ENCODE data around the gene TMEM190. TPM values are rescaled to one million over a fixed set of nuclear protein-coding genes. Genes with fewer than 3 reads are reported as not detected.

Gene TMEM190
- total RNA-seq, 4 donors from 2014 or later, result not detected

DNA sequence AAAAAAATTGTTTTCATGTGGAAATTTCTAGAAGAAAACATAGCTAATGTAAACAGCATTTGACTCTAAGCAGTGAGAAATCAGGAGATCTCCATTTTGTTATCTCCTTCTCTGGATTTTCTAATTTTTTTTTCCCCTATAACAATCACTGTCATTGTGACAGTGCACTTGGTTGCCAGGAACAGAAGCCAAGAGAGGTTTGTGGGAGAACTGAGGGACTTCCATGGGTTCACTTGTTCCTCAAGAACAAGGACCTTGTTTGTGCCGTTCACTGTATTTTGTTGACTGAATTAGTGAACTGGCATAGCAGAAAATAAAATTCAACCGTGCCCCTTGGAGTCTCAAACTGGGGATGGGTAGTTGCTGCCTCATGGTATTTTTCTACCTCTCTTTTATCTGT, 49.4 kb downstream of the TMEM190 start:
- DNase-seq, result no peak
- intact Hi-C loops (cut with DNase I), result loop anchor here (10.0 kb wide), 1 partner anchor 121 kb away; no protein-coding TSS in a partner anchor
- no peak for TF ChIP-seq POLR2A (IDR thresholded peaks at IDR 0.05)
- TF ChIP-seq, protein P1, sequence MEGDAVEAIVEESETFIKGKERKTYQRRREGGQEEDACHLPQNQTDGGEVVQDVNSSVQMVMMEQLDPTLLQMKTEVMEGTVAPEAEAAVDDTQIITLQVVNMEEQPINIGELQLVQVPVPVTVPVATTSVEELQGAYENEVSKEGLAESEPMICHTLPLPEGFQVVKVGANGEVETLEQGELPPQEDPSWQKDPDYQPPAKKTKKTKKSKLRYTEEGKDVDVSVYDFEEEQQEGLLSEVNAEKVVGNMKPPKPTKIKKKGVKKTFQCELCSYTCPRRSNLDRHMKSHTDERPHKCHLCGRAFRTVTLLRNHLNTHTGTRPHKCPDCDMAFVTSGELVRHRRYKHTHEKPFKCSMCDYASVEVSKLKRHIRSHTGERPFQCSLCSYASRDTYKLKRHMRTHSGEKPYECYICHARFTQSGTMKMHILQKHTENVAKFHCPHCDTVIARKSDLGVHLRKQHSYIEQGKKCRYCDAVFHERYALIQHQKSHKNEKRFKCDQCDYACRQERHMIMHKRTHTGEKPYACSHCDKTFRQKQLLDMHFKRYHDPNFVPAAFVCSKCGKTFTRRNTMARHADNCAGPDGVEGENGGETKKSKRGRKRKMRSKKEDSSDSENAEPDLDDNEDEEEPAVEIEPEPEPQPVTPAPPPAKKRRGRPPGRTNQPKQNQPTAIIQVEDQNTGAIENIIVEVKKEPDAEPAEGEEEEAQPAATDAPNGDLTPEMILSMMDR (IDR thresholded peaks at IDR 0.05), result no peak
- no peak overlapping the region for H3K4me3 ChIP-seq (replicated peaks in 1 of 3)
- H3K9me3 ChIP-seq, result no peaks in the 10 kb centered on the region
- no peak overlapping the region for H3K27ac ChIP-seq
- WGBS, 2 donors, result 67 to 75% methylated on average over 2 of the region's 2 CpGs
- H3K36me3 ChIP-seq, result no peaks in the 10 kb centered on the region
- H3K27me3 ChIP-seq, result no peaks in the 10 kb centered on the region
- no peaks in the 10 kb centered on the region for H3K4me1 ChIP-seq

Other genes starting within 250 kb of the TMEM190 start
- gene TNNT1, start 227.6 kb upstream of the TMEM190 start, total RNA-seq, result not detected
- not detected for gene TNNI3, start 219.1 kb upstream of the TMEM190 start, total RNA-seq
- 1 to 10 TPM; 3.3 to 9.1 (median 5.5) TPM for gene DNAAF3, start 210.2 kb upstream of the TMEM190 start, total RNA-seq
- gene SYT5, start 196.5 kb upstream of the TMEM190 start, total RNA-seq, result not detected
- 1 to 10 TPM in 1 of 4 donors, under 1 TPM in 2, not detected in 1; 0.11 to 2.6 (median 0.54) TPM for gene PTPRH, start 167.3 kb upstream of the TMEM190 start, total RNA-seq
- 1 to 10 TPM; 1.6 to 5.8 (median 2.9) TPM for gene TMEM86B, start 148.1 kb upstream of the TMEM190 start, total RNA-seq
- 10 to 100 TPM; 26.1 to 99.8 (median 54.2) TPM for gene PPP6R1, start 117.8 kb upstream of the TMEM190 start, total RNA-seq
- gene HSPBP1, start 96.7 kb upstream of the TMEM190 start, total RNA-seq, result 10 to 100 TPM; 24.2 to 48.4 (median 31.2) TPM
- gene BRSK1, start 92.8 kb upstream of the TMEM190 start, total RNA-seq, result 1 to 10 TPM in 1 of 4 donors, under 1 TPM in 1, not detected in 2; 0.83 to 1.2 TPM
- 1 to 10 TPM in 1 of 4 donors, not detected in 3; 1.3 TPM for gene TMEM150B, start 51.5 kb upstream of the TMEM190 start, total RNA-seq
- gene KMT5C, start 37.0 kb upstream of the TMEM190 start, total RNA-seq, result 10 to 100 TPM in 3 of 4 donors, 1 to 10 TPM in 1; 7.5 to 22.0 (median 15.4) TPM
- gene COX6B2, start 22.1 kb upstream of the TMEM190 start, total RNA-seq, result under 1 TPM in 1 of 4 donors, not detected in 3; 0.94 TPM
- gene GARIN5B, start 13.6 kb upstream of the TMEM190 start, total RNA-seq, result not detected
- not detected for gene IL11, start 6.4 kb upstream of the TMEM190 start, total RNA-seq
- 10 to 100 TPM in 3 of 4 donors, 1 to 10 TPM in 1; 6.3 to 73.5 (median 31.2) TPM for gene TMEM238, start 7.5 kb downstream of the TMEM190 start, total RNA-seq
- 100 to 1,000 TPM; 156 to 404 (median 205) TPM for gene RPL28, start 9.1 kb downstream of the TMEM190 start, total RNA-seq
- 10 to 100 TPM in 2 of 4 donors, 1 to 10 TPM in 2; 5.7 to 13.3 (median 9.8) TPM for gene UBE2S, start 31.0 kb downstream of the TMEM190 start, total RNA-seq
- gene SHISA7, start 66.5 kb downstream of the TMEM190 start, total RNA-seq, result not detected
- gene ISOC2, start 84.8 kb downstream of the TMEM190 start, total RNA-seq, result 100 to 1,000 TPM in 2 of 4 donors, 10 to 100 TPM in 2; 52.1 to 178 (median 100) TPM
- gene C19orf85, start 87.9 kb downstream of the TMEM190 start, total RNA-seq, result not detected
- 10 to 100 TPM in 2 of 4 donors, 1 to 10 TPM in 2; 2.1 to 12.0 (median 6.5) TPM for gene ZNF628, start 99.8 kb downstream of the TMEM190 start, total RNA-seq
- gene NAT14, start 108.4 kb downstream of the TMEM190 start, total RNA-seq, result 10 to 100 TPM in 2 of 4 donors, 1 to 10 TPM in 2; 5.1 to 28.3 (median 12.2) TPM
- gene SSC5D, start 111.6 kb downstream of the TMEM190 start, total RNA-seq, result 1 to 10 TPM; 1.7 to 2.9 (median 2.2) TPM
- gene SBK2, start 160.3 kb downstream of the TMEM190 start, total RNA-seq, result not detected
- 10 to 100 TPM in 1 of 4 donors, under 1 TPM in 1, not detected in 2; 0.94 to 14.8 TPM for gene SBK3, start 168.7 kb downstream of the TMEM190 start, total RNA-seq
- 1 to 10 TPM; 4.0 to 7.5 (median 6.6) TPM for gene ZNF579, start 204.0 kb downstream of the TMEM190 start, total RNA-seq
- 10 to 100 TPM in 3 of 4 donors, 1 to 10 TPM in 1; 9.0 to 18.5 (median 14.0) TPM for gene FIZ1, start 222.7 kb downstream of the TMEM190 start, total RNA-seq
- 10 to 100 TPM; 13.0 to 34.2 (median 28.9) TPM for gene ZNF524, start 223.5 kb downstream of the TMEM190 start, total RNA-seq
- gene ZNF865, start 228.8 kb downstream of the TMEM190 start, total RNA-seq, result 10 to 100 TPM in 2 of 4 donors, 1 to 10 TPM in 2; 5.5 to 12.6 (median 9.1) TPM
- gene ZNF784, start 247.7 kb downstream of the TMEM190 start, total RNA-seq, result 10 to 100 TPM in 1 of 4 donors, 1 to 10 TPM in 3; 5.1 to 10.0 (median 8.7) TPM